GM20431 (cell line): ENCODE data around the gene DIS3L2.

ENCODE experiments used
- in situ Hi-C: fragments of 300-500 bp; cut with MseI, MboI; formaldehyde crosslinking; loops from one replicate; pipeline ENCODE4 v1.15.0; 2020; ENCODE audit warnings: low sequenced_read_pairs; ENCODE audit not compliant: unreplicated experiment

The DIS3L2 gene

DNA sequence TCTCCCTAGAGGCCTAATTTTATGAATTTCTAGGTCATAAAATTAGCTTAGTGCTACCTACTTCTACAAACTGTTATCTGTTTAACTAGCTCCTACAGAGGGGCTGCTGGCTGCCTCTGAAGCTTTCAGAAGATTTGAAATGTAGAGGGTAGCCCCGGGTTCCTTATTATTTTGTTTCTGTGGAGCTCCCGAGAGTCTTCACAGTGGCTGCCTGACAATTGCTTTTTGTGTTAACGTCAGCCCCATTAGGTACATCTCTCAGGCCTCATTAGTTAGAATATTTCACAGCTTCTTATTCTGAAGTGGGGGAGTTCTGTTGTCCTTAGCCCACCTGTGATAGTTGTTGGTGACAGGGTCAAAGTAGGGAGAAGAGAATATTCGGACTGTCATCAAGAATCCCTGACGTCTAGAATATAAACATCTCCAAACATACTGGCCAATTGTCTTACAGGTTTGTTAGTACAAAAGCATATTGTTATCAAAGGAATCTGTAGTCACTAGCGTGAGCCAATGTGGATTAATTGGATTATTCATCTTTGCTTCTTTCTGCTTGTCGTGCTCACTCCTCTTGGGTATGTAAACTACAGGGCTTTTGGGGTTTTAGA is 77.5 kb downstream of the DIS3L2 start:
- in situ Hi-C loops, result no loop called here

GRCh38 chr2:232042911-232043574 is 81.5 kb downstream of the DIS3L2 start:
- in situ Hi-C loops, result no loop called here

- in situ Hi-C loops, result no loop called here
These were observed 82.5 kb downstream of the DIS3L2 start for GRCh38 chr2:232043966-232044365.

DNA sequence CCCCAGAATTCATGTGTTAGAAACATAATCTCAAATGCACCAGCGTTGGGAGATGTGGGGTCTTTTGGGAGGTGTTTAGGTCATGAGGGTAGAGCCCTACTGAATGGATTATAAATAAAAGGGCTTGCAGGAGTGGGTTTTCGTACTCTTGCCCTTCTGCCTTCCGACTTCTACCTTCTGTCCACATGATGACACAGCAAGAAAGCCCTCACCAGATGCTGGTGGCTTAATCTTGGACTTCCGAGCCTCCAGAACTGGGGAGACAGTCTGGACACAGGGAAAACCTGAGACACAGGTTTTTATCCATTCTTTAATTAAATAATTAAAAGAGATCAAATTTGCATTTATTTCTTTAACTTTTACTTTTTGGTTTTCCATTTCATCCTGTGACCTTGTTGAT is 87.8 kb downstream of the DIS3L2 start:
- in situ Hi-C loops, result no loop called here

DNA sequence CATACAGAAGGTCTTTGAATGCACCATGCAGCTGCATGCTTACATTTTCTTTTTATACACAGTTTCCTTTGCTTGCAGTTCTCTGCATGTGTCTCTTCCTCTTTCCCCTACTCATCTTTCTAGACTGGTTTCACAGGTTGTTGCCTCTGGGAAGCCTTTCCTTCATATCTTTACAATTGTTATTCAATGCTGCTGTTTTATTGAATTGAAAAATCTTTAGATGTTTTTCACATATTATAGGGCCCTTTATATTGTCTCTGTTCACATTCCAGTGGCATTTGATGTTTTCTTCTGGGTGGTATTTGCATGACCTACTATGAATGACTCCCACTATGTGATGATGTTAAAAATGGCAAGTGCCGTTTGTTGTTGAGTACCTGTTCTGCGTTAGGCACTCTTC is 91.1 kb downstream of the DIS3L2 start:
- in situ Hi-C loops, result no loop called here

DNA sequence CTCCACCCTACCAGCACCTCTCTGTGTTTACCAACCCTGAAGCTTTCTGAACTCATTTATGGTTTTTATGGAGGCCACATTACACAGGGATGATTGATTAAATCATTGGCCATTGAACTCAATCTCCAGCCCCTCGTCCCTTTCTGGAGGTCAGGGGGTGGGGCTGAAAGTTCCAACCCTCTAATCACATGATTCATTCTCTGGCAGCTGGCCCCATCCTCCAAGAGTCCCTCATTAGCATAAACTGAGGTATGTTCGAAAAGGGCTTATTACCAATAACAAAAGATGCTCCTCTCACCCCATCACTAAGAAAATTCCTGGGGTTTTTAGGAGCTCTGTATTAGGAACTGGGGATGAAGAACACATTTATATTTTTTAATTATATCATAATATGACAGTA is 92.3 kb downstream of the DIS3L2 start:
- in situ Hi-C loops, result no loop called here

DNA sequence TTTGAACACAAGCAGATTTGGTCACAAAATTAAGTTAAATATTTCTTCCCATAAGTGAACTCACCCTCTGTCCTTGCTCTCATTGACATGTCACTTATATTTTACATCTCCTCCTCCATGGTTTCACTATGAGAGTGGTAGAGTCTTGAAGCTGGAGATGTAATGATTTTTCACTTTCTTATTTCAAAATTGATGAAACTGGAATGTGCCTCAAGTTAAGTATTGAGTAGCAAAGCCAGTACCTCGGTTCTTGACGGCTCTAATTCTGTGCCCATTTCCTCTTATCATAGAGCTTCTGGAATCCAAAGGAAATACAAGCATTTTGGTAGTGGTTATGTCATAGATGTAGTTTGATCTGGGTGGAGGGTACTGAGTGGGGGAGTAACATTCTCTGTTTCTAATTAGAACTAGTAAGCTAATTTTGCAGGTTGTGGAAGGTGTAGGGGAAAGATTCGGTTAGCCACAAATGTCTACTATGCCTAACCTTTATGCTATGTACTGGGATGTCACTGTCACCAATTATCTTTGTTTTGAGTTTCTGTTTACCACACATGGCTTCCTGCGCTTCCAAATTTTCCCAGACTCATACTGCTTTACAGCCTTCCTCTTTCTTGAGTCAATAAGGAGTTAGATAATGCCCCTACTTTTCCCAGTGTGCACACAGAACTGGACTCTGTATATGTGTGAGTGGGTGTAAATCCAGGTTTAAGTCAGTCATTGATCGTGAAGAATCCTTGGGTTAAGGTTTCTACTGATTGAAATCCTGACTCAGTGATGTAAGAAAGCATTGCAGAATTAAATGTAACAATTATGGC is 96.8 kb downstream of the DIS3L2 start:
- in situ Hi-C loops, result no loop called here

DNA sequence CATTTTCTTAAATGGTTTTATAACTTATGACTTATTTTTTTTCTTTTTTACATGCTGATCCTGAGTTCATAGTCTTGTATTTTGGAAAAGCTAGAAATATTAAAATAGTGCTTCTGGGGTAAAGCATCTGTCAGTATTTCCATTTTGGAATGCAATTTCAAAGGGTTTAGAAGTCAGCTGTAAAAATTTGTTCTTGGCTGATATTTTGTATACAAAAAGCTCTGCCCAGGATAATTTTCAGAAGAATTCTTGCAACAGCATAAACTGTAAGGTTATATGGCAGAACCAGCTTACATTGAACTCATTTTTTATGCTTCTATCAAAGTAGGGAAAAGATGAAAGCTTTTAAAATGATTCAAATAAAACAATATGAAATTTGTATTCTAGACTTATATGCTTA is 97.4 kb downstream of the DIS3L2 start:
- in situ Hi-C loops, result no loop called here

DNA sequence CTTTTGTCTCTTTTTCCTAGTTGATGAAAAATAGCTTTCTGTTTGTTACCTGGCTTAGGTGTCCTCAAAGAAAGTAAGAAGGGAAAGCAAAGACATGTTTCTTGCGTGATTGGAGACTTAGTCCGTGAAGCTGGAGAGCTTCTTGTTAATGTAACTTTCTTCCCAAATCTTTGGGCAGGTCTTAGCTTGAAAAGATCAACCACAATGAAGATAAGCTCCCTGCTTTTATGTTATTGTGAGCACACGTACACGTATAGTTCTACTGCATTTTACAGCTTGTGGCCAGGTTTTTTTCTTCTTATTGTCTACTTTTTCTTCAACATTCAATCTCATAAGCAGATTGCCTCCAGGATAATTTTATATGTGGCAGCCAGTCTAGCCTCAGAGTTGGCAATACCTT is 99.8 kb downstream of the DIS3L2 start:
- in situ Hi-C loops, result no loop called here

DNA sequence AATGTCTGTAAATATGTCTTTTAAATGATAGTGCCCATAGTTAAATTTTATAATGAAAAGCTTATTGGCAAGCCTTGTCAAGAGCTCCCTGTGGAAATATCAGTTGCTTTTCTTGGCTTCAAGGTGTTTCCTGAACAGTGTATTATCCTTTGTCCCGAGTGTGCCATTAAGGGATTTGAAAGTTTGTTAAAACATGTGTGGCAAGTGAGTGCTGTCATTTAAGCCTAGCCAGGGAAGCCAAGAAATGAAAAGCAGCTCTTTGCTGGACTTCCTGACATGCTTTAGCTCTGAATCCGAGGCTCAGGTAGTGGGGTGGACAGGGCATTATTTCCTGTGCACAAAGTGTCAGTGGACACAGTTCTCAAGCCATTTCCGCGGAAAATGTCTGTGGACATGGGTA is 111.5 kb downstream of the DIS3L2 start:
- in situ Hi-C loops, result no loop called here

- in situ Hi-C loops, result no loop called here
These were observed 112.2 kb downstream of the DIS3L2 start for GRCh38 chr2:232073699-232074098.

DNA sequence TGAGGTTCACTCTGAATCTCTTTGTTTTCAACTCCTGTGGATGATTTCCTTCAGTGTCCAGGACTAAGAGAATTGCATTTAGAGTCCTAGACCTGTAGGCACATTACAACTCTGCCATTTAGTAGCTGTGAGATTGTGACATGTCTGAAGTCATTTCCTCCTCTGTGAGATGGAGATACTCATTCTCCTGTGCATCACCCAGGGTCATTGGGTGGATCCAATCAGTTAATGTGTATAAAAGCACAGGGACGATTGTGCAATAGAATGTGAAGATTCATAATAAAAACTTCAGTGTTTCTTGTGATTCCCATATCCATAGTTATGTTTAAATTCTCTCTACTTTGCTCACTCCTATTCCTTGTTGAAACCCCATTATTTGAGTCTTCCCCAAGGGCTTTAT is 113.6 kb downstream of the DIS3L2 start:
- in situ Hi-C loops, result no loop called here

DNA sequence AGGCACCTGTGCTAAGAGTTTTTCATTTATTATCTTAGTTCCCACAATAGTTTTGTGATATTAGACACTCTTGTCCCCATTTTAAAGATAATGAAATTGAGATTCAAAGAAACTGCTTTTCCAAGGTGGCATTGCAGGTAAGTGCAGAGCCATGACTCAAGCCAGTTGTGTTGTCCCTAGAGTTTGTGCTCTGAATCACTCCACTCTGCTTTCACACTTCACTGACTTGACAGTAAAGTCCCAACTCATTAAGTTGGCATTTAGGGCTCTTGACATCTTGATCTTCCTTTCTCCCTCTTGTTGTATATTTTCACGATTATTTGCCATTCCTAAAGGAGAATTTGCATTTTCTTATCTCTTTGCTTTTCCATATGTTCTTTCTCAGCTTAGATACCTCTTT is 114.3 kb downstream of the DIS3L2 start:
- in situ Hi-C loops, result no loop called here

- in situ Hi-C loops, result no loop called here
These were observed 114.8 kb downstream of the DIS3L2 start for GRCh38 chr2:232076272-232076671.

- in situ Hi-C loops, result no loop called here
These were observed 115.2 kb downstream of the DIS3L2 start for GRCh38 chr2:232076736-232077135.

GRCh38 chr2:232085164-232085563 is 123.7 kb downstream of the DIS3L2 start:
- in situ Hi-C loops, result no loop called here

- in situ Hi-C loops, result no loop called here
These were observed 124.4 kb downstream of the DIS3L2 start for GRCh38 chr2:232085826-232086425.

GRCh38 chr2:232088771-232089170 is 127.3 kb downstream of the DIS3L2 start:
- in situ Hi-C loops, result no loop called here

- in situ Hi-C loops, result no loop called here
These were observed 132.7 kb downstream of the DIS3L2 start for GRCh38 chr2:232094201-232094600.

DNA sequence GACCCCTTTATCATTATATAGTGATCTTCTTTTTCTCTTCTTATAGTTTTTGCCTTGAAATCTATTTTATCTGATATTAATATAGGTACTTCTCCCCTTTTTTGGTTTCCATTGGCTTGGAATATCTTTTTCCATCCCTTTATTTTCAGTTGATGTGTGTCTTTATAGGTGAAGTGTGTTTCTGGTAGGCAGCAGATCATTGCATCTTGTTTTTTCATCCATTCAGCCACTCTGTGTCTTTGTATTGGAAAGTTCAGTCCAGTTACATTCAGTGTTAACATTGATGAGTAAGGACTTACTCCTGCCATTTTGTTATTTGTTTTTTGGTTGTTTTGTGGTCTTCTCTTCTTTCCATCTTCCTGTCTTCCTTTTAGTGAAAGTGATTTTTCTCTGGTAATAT is 133.4 kb downstream of the DIS3L2 start:
- in situ Hi-C loops, result no loop called here

GRCh38 chr2:232097260-232097659 is 135.7 kb downstream of the DIS3L2 start:
- in situ Hi-C loops, result no loop called here
